ENCODE measurements around the gene COMT. TPM values are rescaled to one million over a fixed set of nuclear protein-coding genes. Genes with fewer than 3 reads are reported as not detected.

COMT gene
- total RNA-seq, 1 donor from 2014 or later = 34.8 TPM

- H3K27me3 Mint-ChIP-seq (ENCODE audit: unreplicated experiment) = peaks cover 1% of the 10 kb centered on the region
- H3K36me3 Mint-ChIP-seq (ENCODE audit: unreplicated experiment) = no peaks in the 10 kb centered on the region
- H3K4me3 Mint-ChIP-seq (ENCODE audit: unreplicated experiment) = no peak overlapping the region
- peaks cover 2% of the 10 kb centered on the region for H3K9me3 Mint-ChIP-seq (ENCODE audit: unreplicated experiment)
- no peak overlapping the region for H3K27ac Mint-ChIP-seq (ENCODE audit: unreplicated experiment)
- DNase-seq = peak; percentile 42
- TF ChIP-seq CTCF (IDR thresholded peaks at IDR 0.05; ENCODE audit: partially characterized antibody, unreplicated experiment) = no peak
- H3K4me1 Mint-ChIP-seq (ENCODE audit: low read depth, unreplicated experiment) = peaks cover 31% of the 10 kb centered on the region
These were observed 55.3 kb downstream of the COMT start for GRCh38 chr22:19996694-19997384.

GRCh38 chr22:19997561-19998231 lies 56.1 kb downstream of the COMT start:
- Mint-ChIP-seq H3K27me3 (ENCODE audit: unreplicated experiment) (peaks cover 1% of the 10 kb centered on the region), H3K9me3 (ENCODE audit: unreplicated experiment) (peaks cover 2% of the 10 kb centered on the region)

GRCh38 chr22:19998232-19998951 lies 56.8 kb downstream of the COMT start:
- peaks cover 7% of the 10 kb centered on the region for H3K36me3 Mint-ChIP-seq (ENCODE audit: unreplicated experiment)
- H3K9me3 Mint-ChIP-seq (ENCODE audit: unreplicated experiment) = peaks cover 4% of the 10 kb centered on the region
- H3K4me1 Mint-ChIP-seq (ENCODE audit: low read depth, unreplicated experiment) = peaks cover 42% of the 10 kb centered on the region
- no peak overlapping the region for H3K4me3 Mint-ChIP-seq (ENCODE audit: unreplicated experiment)
- no peak for DNase-seq
- no peak overlapping the region for H3K27ac Mint-ChIP-seq (ENCODE audit: unreplicated experiment)
- TF ChIP-seq CTCF (IDR thresholded peaks at IDR 0.05; ENCODE audit: partially characterized antibody, unreplicated experiment) = no peak
- H3K27me3 Mint-ChIP-seq (ENCODE audit: unreplicated experiment) = peaks cover 1% of the 10 kb centered on the region

More at GRCh38 chr22:19997561-19998231, 56.1 kb downstream of the COMT start:
- H3K36me3 Mint-ChIP-seq (ENCODE audit: unreplicated experiment) = no peaks in the 10 kb centered on the region
- H3K4me3 Mint-ChIP-seq (ENCODE audit: unreplicated experiment) = no peak overlapping the region
- H3K27ac Mint-ChIP-seq (ENCODE audit: unreplicated experiment) = no peak overlapping the region
- TF ChIP-seq CTCF (IDR thresholded peaks at IDR 0.05; ENCODE audit: partially characterized antibody, unreplicated experiment) = no peak
- peaks cover 37% of the 10 kb centered on the region for H3K4me1 Mint-ChIP-seq (ENCODE audit: low read depth, unreplicated experiment)
- DNase-seq = no peak

GRCh38 chr22:19998991-19999820 lies 57.6 kb downstream of the COMT start:
- Mint-ChIP-seq H3K4me3 (ENCODE audit: unreplicated experiment) (no peak overlapping the region), H3K9me3 (ENCODE audit: unreplicated experiment) (peaks cover 2% of the 10 kb centered on the region), H3K36me3 (ENCODE audit: unreplicated experiment) (peaks cover 15% of the 10 kb centered on the region), H3K4me1 (ENCODE audit: low read depth, unreplicated experiment) (peaks cover 42% of the 10 kb centered on the region), H3K27me3 (ENCODE audit: unreplicated experiment) (peaks cover 1% of the 10 kb centered on the region), H3K27ac (ENCODE audit: unreplicated experiment) (no peak overlapping the region)
- TF ChIP-seq CTCF (IDR thresholded peaks at IDR 0.05; ENCODE audit: partially characterized antibody, unreplicated experiment) = no peak
- DNase-seq = no peak

Measured in glutamatergic neuron (in vitro differentiated cells).